HEK293 (cell line): ENCODE results near the gene LTC4S.

Source experiments
- BCL6B ChIP-seq: fragments of 450-650 bp; formaldehyde crosslinking; IDR thresholded peaks from 2 replicates; pipeline ENCODE4 v1.5.1; 2017; ENCODE audit warnings: missing biosample characterization, missing genetic modification characterization
- KLF10 ChIP-seq: fragments of 450-650 bp; IDR thresholded peaks from 2 replicates; pipeline ENCODE4 v1.5.1; 2018; ENCODE audit warnings: missing biosample characterization, mild to moderate bottlenecking, missing genetic modification characterization
- SCRT2 ChIP-seq: fragments of 450-650 bp; formaldehyde crosslinking; IDR thresholded peaks from 2 replicates; pipeline ENCODE4 v1.5.1; 2016; ENCODE audit warnings: missing biosample characterization, missing genetic modification characterization
- SP7 ChIP-seq: fragments of 450-650 bp; formaldehyde crosslinking; IDR thresholded peaks from 2 replicates; pipeline ENCODE4 v1.5.1; 2016; ENCODE audit warnings: missing biosample characterization, missing genetic modification characterization
- ZBTB1 ChIP-seq: fragments of 450-650 bp; formaldehyde crosslinking; IDR thresholded peaks from 2 replicates; pipeline ENCODE4 v1.5.1; 2016; ENCODE audit warnings: missing biosample characterization, missing genetic modification characterization
- ZFHX2 ChIP-seq: fragments of 450-650 bp; formaldehyde crosslinking; conservative IDR thresholded peaks from 2 replicates; pipeline ENCODE4 v1.5.1; 2016; ENCODE audit warnings: missing biosample characterization, missing genetic modification characterization
- ZFP69B ChIP-seq: fragments of 450-650 bp; formaldehyde crosslinking; IDR thresholded peaks from 2 replicates; pipeline ENCODE4 v1.5.1; 2016; ENCODE audit warnings: missing biosample characterization, missing genetic modification characterization
- ZNF221 ChIP-seq: fragments of 450-650 bp; formaldehyde crosslinking; IDR thresholded peaks from 2 replicates; pipeline ENCODE4 v1.5.1; 2017; ENCODE audit warnings: missing biosample characterization, missing genetic modification characterization, borderline replicate concordance
- ZNF248 ChIP-seq: fragments of 450-650 bp; formaldehyde crosslinking; IDR thresholded peaks from 2 replicates; pipeline ENCODE4 v1.5.1; 2017; ENCODE audit warnings: missing biosample characterization, missing genetic modification characterization
- ZNF37A ChIP-seq: fragments of 450-650 bp; IDR thresholded peaks from 2 replicates; pipeline ENCODE4 v1.5.1; 2018; ENCODE audit warnings: missing biosample characterization, missing genetic modification characterization
- ZNF555 ChIP-seq: fragments of 450-650 bp; formaldehyde crosslinking; conservative IDR thresholded peaks from 2 replicates; pipeline ENCODE4 v1.5.1; 2017; ENCODE audit warnings: missing biosample characterization, mild to moderate bottlenecking, missing genetic modification characterization, inconsistent platforms
- ZNF600 ChIP-seq: fragments of 450-650 bp; formaldehyde crosslinking; IDR thresholded peaks from 2 replicates; pipeline ENCODE4 v1.5.1; 2016; ENCODE audit warnings: missing biosample characterization, missing genetic modification characterization
- ZNF610 ChIP-seq: fragments of 450-650 bp; formaldehyde crosslinking; IDR thresholded peaks from 2 replicates; pipeline ENCODE4 v1.5.1; 2016; ENCODE audit warnings: missing biosample characterization, missing genetic modification characterization, borderline replicate concordance
- ZNF629 ChIP-seq: fragments of 450-650 bp; formaldehyde crosslinking; IDR thresholded peaks from 2 replicates; pipeline ENCODE4 v1.5.1; 2017; ENCODE audit warnings: missing biosample characterization, missing genetic modification characterization
- ZNF654 ChIP-seq: fragments of 450-650 bp; formaldehyde crosslinking; IDR thresholded peaks from 2 replicates; pipeline ENCODE4 v1.5.1; 2016; ENCODE audit warnings: low read depth, missing biosample characterization, missing genetic modification characterization
- ZNF664 ChIP-seq: fragments of 450-650 bp; formaldehyde crosslinking; IDR thresholded peaks from 2 replicates; pipeline ENCODE4 v1.5.1; 2016; ENCODE audit warnings: missing biosample characterization, missing genetic modification characterization
- ZNF670 ChIP-seq: fragments of 450-650 bp; formaldehyde crosslinking; IDR thresholded peaks from 2 replicates; pipeline ENCODE4 v1.5.1; 2016; ENCODE audit warnings: missing biosample characterization, missing genetic modification characterization, low read depth
- ZNF777 ChIP-seq: fragments of 450-650 bp; formaldehyde crosslinking; IDR thresholded peaks from 2 replicates; pipeline ENCODE4 v1.5.1; 2017; ENCODE audit warnings: missing biosample characterization, missing genetic modification characterization, borderline replicate concordance
- ZSCAN5A ChIP-seq: fragments of 450-650 bp; formaldehyde crosslinking; IDR thresholded peaks from 2 replicates; pipeline ENCODE4 v1.5.1; 2016; ENCODE audit warnings: missing biosample characterization, missing genetic modification characterization
- TF ChIP-seq, protein P1 (sequence below): fragments of 450-650 bp; formaldehyde crosslinking; IDR thresholded peaks from 2 replicates; pipeline ENCODE4 v1.5.1; 2016; ENCODE audit warnings: missing biosample characterization, missing genetic modification characterization
- TF ChIP-seq, protein P2 (sequence below): sonication (generic); formaldehyde crosslinking; IDR thresholded peaks from 2 replicates; pipeline ENCODE4 v1.8.1; 2022; ENCODE audit warnings: mild to moderate bottlenecking, moderate library complexity, missing genetic modification reagents
- TF ChIP-seq, protein P3 (sequence below): fragments of 450-650 bp; formaldehyde crosslinking; IDR thresholded peaks from 2 replicates; pipeline ENCODE4 v1.5.1; 2016; ENCODE audit warnings: missing biosample characterization, missing genetic modification characterization, borderline replicate concordance
- TF ChIP-seq, protein P4 (sequence below): fragments of 450-650 bp; formaldehyde crosslinking; IDR thresholded peaks from 2 replicates; pipeline ENCODE4 v1.5.1; 2016; ENCODE audit warnings: missing biosample characterization, missing genetic modification characterization

The LTC4S gene

DNA sequence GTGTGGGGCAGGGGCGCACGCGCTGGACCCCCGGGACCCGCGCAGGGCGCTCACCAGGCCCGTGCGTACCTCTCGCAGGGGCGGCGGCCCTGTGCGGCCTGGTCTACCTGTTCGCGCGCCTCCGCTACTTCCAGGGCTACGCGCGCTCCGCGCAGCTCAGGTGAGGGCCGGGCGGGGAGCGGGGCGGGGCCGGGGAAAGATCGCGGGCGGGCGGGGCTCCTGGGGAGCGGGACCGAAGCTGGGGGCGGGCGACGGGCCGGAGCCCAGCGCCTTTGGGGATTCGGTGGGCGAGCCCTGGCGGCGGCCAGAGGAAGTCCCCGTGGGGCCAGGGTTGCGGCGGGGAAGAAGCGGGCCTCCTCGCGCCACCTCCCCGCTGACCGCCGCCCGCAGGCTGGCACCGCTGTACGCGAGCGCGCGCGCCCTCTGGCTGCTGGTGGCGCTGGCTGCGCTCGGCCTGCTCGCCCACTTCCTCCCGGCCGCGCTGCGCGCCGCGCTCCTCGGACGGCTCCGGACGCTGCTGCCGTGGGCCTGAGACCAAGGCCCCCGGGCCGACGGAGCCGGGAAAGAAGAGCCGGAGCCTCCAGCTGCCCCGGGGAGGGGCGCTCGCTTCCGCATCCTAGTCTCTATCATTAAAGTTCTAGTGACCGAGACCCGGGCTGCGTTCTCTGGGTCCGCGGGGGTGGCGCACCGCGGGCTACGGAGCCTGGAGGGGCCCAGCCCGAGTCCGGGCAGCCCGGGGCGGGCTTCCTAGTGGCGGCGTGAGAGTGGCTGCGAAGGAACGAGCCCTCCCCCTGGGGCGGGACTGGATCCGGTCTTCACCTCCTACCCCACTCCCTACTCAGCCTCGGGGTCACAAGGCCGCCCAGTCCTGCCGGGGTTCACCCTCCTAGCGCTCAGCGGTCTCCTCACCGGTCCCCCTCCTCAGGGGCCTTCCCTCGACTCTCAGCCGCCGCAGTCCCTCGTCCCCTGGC, 2.4 kb downstream of the LTC4S start (continued):
- TF ChIP-seq, protein P1, sequence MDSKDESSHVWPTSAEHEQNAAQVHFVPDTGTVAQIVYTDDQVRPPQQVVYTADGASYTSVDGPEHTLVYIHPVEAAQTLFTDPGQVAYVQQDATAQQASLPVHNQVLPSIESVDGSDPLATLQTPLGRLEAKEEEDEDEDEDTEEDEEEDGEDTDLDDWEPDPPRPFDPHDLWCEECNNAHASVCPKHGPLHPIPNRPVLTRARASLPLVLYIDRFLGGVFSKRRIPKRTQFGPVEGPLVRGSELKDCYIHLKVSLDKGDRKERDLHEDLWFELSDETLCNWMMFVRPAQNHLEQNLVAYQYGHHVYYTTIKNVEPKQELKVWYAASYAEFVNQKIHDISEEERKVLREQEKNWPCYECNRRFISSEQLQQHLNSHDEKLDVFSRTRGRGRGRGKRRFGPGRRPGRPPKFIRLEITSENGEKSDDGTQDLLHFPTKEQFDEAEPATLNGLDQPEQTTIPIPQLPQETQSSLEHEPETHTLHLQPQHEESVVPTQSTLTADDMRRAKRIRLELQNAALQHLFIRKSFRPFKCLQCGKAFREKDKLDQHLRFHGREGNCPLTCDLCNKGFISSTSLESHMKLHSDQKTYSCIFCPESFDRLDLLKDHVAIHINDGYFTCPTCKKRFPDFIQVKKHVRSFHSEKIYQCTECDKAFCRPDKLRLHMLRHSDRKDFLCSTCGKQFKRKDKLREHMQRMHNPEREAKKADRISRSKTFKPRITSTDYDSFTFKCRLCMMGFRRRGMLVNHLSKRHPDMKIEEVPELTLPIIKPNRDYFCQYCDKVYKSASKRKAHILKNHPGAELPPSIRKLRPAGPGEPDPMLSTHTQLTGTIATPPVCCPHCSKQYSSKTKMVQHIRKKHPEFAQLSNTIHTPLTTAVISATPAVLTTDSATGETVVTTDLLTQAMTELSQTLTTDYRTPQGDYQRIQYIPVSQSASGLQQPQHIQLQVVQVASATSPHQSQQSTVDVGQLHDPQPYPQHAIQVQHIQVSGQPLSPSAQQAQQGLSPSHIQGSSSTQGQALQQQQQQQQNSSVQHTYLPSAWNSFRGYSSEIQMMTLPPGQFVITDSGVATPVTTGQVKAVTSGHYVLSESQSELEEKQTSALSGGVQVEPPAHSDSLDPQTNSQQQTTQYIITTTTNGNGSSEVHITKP = 0 out of 2 replicates have a peak, but pooled peaks have one; percentile 21
- TF ChIP-seq SCRT2 (tag by site-specific recombination) (0 out of 2 replicates have a peak, but pooled peaks have one; percentile 27), ZNF664 (no peak), KLF10 (tag by site-specific recombination) (peak; percentile 80; the same call in 1 of the 2 replicates), ZNF629 (tag by site-specific recombination) (0 out of 2 replicates have a peak, but pooled peaks have one; percentile 15), ZNF670 (no peak), BCL6B (tag by site-specific recombination) (no peak), ZFP69B (peak; percentile 81; the same call in 1 of the 2 replicates), ZNF37A (tag by site-specific recombination) (no peak), ZBTB1 (no peak), ZNF654 (no peak), ZNF777 (tag by site-specific recombination) (no peak), ZSCAN5A (tag by site-specific recombination) (0 out of 2 replicates have a peak, but pooled peaks have one; percentile 48), ZNF221 (tag by site-specific recombination) (no peak), ZNF610 (tag by site-specific recombination) (no peak), ZNF555 (no peak), ZNF600 (tag by site-specific recombination) (peak; percentile 78), SP7 (tag by site-specific recombination) (peak; percentile 37; the same call in 1 of the 2 replicates), ZFHX2 (peak; percentile 30), ZNF248 (tag by site-specific recombination) (no peak)
- TF ChIP-seq, protein P2, sequence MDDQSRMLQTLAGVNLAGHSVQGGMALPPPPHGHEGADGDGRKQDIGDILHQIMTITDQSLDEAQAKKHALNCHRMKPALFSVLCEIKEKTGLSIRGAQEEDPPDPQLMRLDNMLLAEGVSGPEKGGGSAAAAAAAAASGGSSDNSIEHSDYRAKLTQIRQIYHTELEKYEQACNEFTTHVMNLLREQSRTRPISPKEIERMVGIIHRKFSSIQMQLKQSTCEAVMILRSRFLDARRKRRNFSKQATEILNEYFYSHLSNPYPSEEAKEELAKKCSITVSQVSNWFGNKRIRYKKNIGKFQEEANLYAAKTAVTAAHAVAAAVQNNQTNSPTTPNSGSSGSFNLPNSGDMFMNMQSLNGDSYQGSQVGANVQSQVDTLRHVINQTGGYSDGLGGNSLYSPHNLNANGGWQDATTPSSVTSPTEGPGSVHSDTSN = peak; percentile 89; the same call in 1 of the 2 replicates
- TF ChIP-seq, protein P3, sequence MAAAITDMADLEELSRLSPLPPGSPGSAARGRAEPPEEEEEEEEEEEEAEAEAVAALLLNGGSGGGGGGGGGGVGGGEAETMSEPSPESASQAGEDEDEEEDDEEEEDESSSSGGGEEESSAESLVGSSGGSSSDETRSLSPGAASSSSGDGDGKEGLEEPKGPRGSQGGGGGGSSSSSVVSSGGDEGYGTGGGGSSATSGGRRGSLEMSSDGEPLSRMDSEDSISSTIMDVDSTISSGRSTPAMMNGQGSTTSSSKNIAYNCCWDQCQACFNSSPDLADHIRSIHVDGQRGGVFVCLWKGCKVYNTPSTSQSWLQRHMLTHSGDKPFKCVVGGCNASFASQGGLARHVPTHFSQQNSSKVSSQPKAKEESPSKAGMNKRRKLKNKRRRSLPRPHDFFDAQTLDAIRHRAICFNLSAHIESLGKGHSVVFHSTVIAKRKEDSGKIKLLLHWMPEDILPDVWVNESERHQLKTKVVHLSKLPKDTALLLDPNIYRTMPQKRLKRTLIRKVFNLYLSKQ = no peak
- TF ChIP-seq, protein P4, sequence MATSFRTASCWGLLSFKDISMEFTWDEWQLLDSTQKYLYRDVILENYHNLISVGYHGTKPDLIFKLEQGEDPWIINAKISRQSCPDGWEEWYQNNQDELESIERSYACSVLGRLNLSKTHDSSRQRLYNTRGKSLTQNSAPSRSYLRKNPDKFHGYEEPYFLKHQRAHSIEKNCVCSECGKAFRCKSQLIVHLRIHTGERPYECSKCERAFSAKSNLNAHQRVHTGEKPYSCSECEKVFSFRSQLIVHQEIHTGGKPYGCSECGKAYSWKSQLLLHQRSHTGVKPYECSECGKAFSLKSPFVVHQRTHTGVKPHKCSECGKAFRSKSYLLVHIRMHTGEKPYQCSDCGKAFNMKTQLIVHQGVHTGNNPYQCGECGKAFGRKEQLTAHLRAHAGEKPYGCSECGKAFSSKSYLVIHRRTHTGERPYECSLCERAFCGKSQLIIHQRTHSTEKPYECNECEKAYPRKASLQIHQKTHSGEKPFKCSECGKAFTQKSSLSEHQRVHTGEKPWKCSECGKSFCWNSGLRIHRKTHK (tag by site-specific recombination) = no peak
- TF ChIP-seq, all 188 proteins: peak for 45
